Testis (tissue), 3 donors: Measurements from ENCODE around the gene CCDC74A. TPM values are rescaled to one million over a fixed set of nuclear protein-coding genes. Genes with fewer than 3 reads are reported as not detected.
"Not testable (repeated sequence)": the region's sequence is repeated elsewhere in the genome, so short reads cannot be mapped to it uniquely, and the experiment has no call there.

Source experiments
- DNase-seq: peaks from one replicate; pipeline ENCODE4 v3.0.0-alpha.2; 2019
- H3K27ac ChIP-seq, 2 donors: fragments of 200-600 bp; sonication (generic); one replicate each; pipeline ENCODE4 v1.5.1; 2019
- H3K27me3 ChIP-seq: fragments of 200-600 bp; sonication (generic); one replicate; pipeline ENCODE4 v1.5.1; 2019
- H3K36me3 ChIP-seq: fragments of 200-600 bp; sonication (generic); one replicate; pipeline ENCODE4 v1.5.1; 2017; ENCODE audit warnings: low read depth; ENCODE audit errors: missing control alignments
- H3K4me1 ChIP-seq: fragments of 200-600 bp; sonication (generic); one replicate; pipeline ENCODE4 v1.5.1; 2019
- H3K4me3 ChIP-seq, 2 donors: fragments of 200-600 bp; sonication (generic); one replicate each; pipeline ENCODE4 v1.5.1; 2017 to 2019
- H3K9me3 ChIP-seq: fragments of 200-600 bp; sonication (generic); one replicate; pipeline ENCODE4 v1.5.1; 2017
- CTCF ChIP-seq, 3 experiments: fragments of 450-650 bp in 2 of 3; fragments of 200-600 bp in 1 of 3; sonication (generic) in 1 of 3; IDR thresholded peaks; one replicate each; pipeline ENCODE4 v1.5.1; 2016 to 2019; ENCODE audit warnings: antibody characterized with exemption in 3 of 3, mild to moderate bottlenecking in 2 of 3, moderate library complexity in 1 of 3
- POLR2A ChIP-seq: fragments of 450-650 bp; IDR thresholded peaks from one replicate; pipeline ENCODE4 v1.6.1; 2017; ENCODE audit warnings: antibody characterized with exemption, mild to moderate bottlenecking, moderate library complexity
- WGBS, 2 donors: methylation state at CpG; one replicate each; pipeline ENCODE4 v1.1.5; 2018; 5-methylcytosine and 5-hydroxymethylcytosine counted together
- intact Hi-C: fragments of 100-400 bp; cut with DNase I; formaldehyde crosslinking; loops from one replicate; pipeline ENCODE4 v1.15.1; 2023; ENCODE audit warnings: low total_unique reads
- polyA plus RNA-seq: library from polyadenylated mRNA; stranded (reverse); fragments of 350-450 nt; fragmentation: Illumina TruSeq; extraction: RNeasy Lipid Tissue Mini Kit (QIAGEN cat#74804); gene quantifications from one replicate; pipeline ENCODE4 v1.2.3, GENCODE V29; 2014; ENCODE audit warnings: low read depth, low replicate concordance; ENCODE audit not compliant: insufficient read depth
- total RNA-seq, 2 donors: library from RNA; depleted of rRNA; stranded (reverse); fragments of >200 nt; gene quantifications; one replicate each; pipeline ENCODE4 v1.2.3, GENCODE V29; 2016

CCDC74A gene
- total and polyA plus RNA-seq, 3 donors from 2014 or later = 124 to 176 (median 165) TPM

- H3K27ac ChIP-seq, H3K4me3 ChIP-seq, H3K9me3 ChIP-seq, intact Hi-C loops, H3K27me3 ChIP-seq, H3K36me3 ChIP-seq, H3K4me1 ChIP-seq, DNase-seq: not testable (repeated sequence)
- WGBS, 2 donors = 92 to 96% methylated on average over 13 of the region's 13 CpGs
Measured at GRCh38 chr2:131538856-131539255, 11.2 kb downstream of the CCDC74A start.

GRCh38 chr2:131542438-131543384 lies 15.0 kb downstream of the CCDC74A start:
- Histone ChIP-seq H3K4me1 (no peaks in the 10 kb centered on the region), H3K27ac (no peak overlapping the region), H3K36me3 (no peaks in the 10 kb centered on the region), H3K27me3 (no peaks in the 10 kb centered on the region), H3K9me3 (no peaks in the 10 kb centered on the region), H3K4me3 (peak overlapping the region; percentile 36 to 58)
- intact Hi-C loops = no loop called here
- TF ChIP-seq CTCF (IDR thresholded peaks at IDR 0.05) (no peak), POLR2A (no peak)
- peak; percentile 86 for DNase-seq
- WGBS, 2 donors = 71 to 72% methylated on average over 24 of the region's 24 CpGs

GRCh38 chr2:131543385-131543891 lies 15.8 kb downstream of the CCDC74A start:
- Histone ChIP-seq H3K9me3 (no peaks in the 10 kb centered on the region), H3K4me1 (no peaks in the 10 kb centered on the region), H3K27ac (no peak overlapping the region), H3K36me3 (no peaks in the 10 kb centered on the region), H3K27me3 (no peaks in the 10 kb centered on the region), H3K4me3 (peak overlapping the region; percentile 45 to 58)
- peak; percentile 73 for DNase-seq
- TF ChIP-seq POLR2A (no peak), CTCF (IDR thresholded peaks at IDR 0.05) (no peak)
- intact Hi-C loops = no loop called here
- WGBS, 2 donors = 78 to 85% methylated on average over 18 to 22 of the region's 22 CpGs

- intact Hi-C loops, DNase-seq, H3K27me3 ChIP-seq, H3K9me3 ChIP-seq, H3K27ac ChIP-seq, H3K36me3 ChIP-seq, H3K4me1 ChIP-seq: not testable (repeated sequence)
- 87 to 90% methylated on average over 15 to 25 of the region's 26 CpGs for WGBS, 2 donors
- H3K4me3 ChIP-seq = peak overlapping the region; percentile 45 to 58
Measured at GRCh38 chr2:131544006-131544812, 16.5 kb downstream of the CCDC74A start.

GRCh38 chr2:131544813-131545165 lies 17.1 kb downstream of the CCDC74A start:
- H3K9me3 ChIP-seq, H3K27me3 ChIP-seq, H3K4me3 ChIP-seq, H3K27ac ChIP-seq, DNase-seq, intact Hi-C loops, H3K4me1 ChIP-seq, H3K36me3 ChIP-seq: not testable (repeated sequence)
- 84% methylated on average over 3 of the region's 7 CpGs; no CpG with 5 or more reads in 1 of the 2 donors for WGBS, 2 donors

- intact Hi-C loops = no loop called here
- H3K27me3 ChIP-seq = no peaks in the 10 kb centered on the region
- DNase-seq = no peak
- no peak overlapping the region for H3K4me3 ChIP-seq
- peaks cover 16% of the 10 kb centered on the region for H3K4me1 ChIP-seq
- H3K27ac ChIP-seq = peak overlapping the region in 1 of 2 donors; percentile 44
- no peaks in the 10 kb centered on the region for H3K36me3 ChIP-seq
- no peak for TF ChIP-seq CTCF (IDR thresholded peaks at IDR 0.05)
- no peak for TF ChIP-seq POLR2A
- no peaks in the 10 kb centered on the region for H3K9me3 ChIP-seq
- 71 to 93% methylated on average over 11 of the region's 11 CpGs for WGBS, 2 donors
Measured at GRCh38 chr2:131552871-131553270, 25.2 kb downstream of the CCDC74A start.
